Fibroblast of pulmonary artery (primary cell): ENCODE data around the gene SLC26A4.
A peak's percentile ranks its signal among the peaks of the same experiment; 100 is the strongest.

Experiments
- DNase-seq: peaks from one replicate; pipeline ENCODE4 v3.0.0-alpha.2; 2010; ENCODE audit warnings: low read depth
- H3K4me3 ChIP-seq: replicated peaks from 2 replicates; pipeline ENCODE4 v1.5.1; 2011; ENCODE audit warnings: low read depth, mild to moderate bottlenecking, control low read depth, low read length, moderate library complexity
- TF ChIP-seq, protein P1 (sequence below): IDR thresholded peaks from 2 replicates; pipeline ENCODE4 v1.5.1; 2011; ENCODE audit warnings: mild to moderate bottlenecking, control low read depth, low read length, inconsistent platforms; ENCODE audit errors: missing control alignments

The SLC26A4 gene

DNA sequence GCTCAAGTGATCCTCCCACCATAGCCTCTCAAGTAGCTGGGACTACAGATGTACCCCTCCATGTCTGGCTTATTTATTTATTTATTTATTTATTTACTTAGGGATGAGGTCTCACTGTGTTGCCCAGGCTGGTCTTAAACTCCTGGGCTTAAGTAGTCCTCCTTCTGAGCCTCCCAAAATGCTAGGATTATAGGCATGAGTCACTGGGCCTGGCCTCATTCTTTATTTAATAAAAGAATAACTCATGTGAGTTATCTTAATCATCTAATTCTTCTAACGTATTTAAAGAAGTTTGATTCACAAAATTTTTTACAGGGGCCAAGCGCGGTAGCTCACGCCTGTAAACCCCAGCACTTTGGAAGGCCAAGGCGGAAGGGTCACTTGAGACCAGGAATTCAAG is 8.0 kb upstream of the SLC26A4 start:
- H3K4me3 ChIP-seq, result no peak overlapping the region
- DNase-seq, result no peak
- TF ChIP-seq, protein P1, sequence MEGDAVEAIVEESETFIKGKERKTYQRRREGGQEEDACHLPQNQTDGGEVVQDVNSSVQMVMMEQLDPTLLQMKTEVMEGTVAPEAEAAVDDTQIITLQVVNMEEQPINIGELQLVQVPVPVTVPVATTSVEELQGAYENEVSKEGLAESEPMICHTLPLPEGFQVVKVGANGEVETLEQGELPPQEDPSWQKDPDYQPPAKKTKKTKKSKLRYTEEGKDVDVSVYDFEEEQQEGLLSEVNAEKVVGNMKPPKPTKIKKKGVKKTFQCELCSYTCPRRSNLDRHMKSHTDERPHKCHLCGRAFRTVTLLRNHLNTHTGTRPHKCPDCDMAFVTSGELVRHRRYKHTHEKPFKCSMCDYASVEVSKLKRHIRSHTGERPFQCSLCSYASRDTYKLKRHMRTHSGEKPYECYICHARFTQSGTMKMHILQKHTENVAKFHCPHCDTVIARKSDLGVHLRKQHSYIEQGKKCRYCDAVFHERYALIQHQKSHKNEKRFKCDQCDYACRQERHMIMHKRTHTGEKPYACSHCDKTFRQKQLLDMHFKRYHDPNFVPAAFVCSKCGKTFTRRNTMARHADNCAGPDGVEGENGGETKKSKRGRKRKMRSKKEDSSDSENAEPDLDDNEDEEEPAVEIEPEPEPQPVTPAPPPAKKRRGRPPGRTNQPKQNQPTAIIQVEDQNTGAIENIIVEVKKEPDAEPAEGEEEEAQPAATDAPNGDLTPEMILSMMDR, result no peak

DNA sequence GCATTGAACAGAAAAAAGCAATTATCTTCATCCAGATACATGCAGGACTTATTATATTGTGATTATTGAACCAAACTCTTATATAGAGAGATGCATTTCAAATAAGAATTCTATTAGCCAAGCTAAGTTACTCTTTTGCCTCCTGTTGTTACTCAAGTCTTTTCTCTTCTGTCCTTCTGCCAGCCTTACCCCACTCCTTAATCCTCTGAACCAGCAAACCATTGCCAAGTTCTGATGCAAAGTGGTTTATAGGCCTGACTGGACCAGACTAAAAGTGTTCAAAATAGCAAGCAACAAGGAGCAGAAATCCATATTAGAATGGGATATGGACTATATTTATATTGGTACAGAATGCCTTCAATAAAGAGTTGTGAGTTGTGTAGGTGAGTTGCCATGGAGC is 2.2 kb upstream of the SLC26A4 start:
- no peak for DNase-seq
- no peak overlapping the region for H3K4me3 ChIP-seq
- TF ChIP-seq, protein P1, result no peak

- TF ChIP-seq, protein P1, result no peak
- H3K4me3 ChIP-seq, result no peak overlapping the region
- peak; percentile 82 for DNase-seq
Observed at GRCh38 chr7:107659666-107660065, 962 bp upstream of the SLC26A4 start.

DNA sequence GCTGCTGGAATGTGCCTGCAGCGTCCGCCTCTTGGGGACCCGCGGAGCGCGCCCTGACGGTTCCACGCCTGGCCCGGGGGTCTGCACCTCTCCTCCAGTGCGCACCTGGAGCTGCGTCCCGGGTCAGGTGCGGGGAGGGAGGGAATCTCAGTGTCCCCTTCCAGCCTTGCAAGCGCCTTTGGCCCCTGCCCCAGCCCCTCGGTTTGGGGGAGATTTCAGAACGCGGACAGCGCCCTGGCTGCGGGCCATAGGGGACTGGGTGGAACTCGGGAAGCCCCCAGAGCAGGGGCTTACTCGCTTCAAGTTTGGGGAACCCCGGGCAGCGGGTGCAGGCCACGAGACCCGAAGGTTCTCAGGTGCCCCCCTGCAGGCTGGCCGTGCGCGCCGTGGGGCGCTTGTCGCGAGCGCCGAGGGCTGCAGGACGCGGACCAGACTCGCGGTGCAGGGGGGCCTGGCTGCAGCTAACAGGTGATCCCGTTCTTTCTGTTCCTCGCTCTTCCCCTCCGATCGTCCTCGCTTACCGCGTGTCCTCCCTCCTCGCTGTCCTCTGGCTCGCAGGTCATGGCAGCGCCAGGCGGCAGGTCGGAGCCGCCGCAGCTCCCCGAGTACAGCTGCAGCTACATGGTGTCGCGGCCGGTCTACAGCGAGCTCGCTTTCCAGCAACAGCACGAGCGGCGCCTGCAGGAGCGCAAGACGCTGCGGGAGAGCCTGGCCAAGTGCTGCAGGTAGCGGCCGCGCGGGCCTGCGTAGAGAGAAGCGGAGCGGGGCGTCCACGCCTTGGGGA is 645 bp downstream of the SLC26A4 start:
- DNase-seq, result peak; percentile 59
- TF ChIP-seq, protein P1, result peak; percentile 12
- peak overlapping the region; percentile 53 for H3K4me3 ChIP-seq

GRCh38 chr7:107661865-107662379 is 1.3 kb downstream of the SLC26A4 start:
- TF ChIP-seq, protein P1, result no peak
- DNase-seq, result no peak
- peak overlapping the region; percentile 53 for H3K4me3 ChIP-seq

GRCh38 chr7:107663196-107663595 is 2.6 kb downstream of the SLC26A4 start:
- DNase-seq, result no peak
- TF ChIP-seq, protein P1, result no peak

DNA sequence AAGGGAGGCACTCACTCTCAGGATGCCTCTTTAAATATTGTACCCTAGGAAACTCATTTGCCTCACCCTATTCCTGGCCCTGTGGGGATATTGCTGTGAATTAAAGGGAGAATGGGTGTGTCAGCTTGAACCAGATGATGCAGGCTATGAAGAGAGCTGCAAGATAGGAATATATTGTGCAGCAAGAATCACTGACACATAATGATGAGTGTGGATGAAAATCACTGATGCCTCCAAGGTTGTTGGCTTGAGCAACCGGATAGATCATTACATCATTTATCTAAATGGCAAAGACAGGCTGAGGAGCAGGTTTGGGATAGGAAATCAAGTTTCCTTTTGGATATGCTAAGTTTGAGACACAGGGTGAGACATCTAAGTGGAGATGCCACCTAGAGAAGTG is 6.2 kb downstream of the SLC26A4 start:
- no peak for DNase-seq
- no peak overlapping the region for H3K4me3 ChIP-seq
- TF ChIP-seq, protein P1, result no peak

More at GRCh38 chr7:107663196-107663595, 2.6 kb downstream of the SLC26A4 start:
- H3K4me3 ChIP-seq, result no peak overlapping the region
